Heart left ventricle (tissue), 16 donors: ENCODE data around the gene BLMH. TPM values are rescaled to one million over a fixed set of nuclear protein-coding genes. Genes with fewer than 3 reads are reported as not detected.

ENCODE experiments used
- ATAC-seq, 4 donors: fragments of 200-7000 bp; cut with Tn5 transposase; one replicate each; pipeline ENCODE4 v1.9.1; 2020 to 2022; ENCODE audit warnings: moderate library complexity in 4 of 4, mild to moderate bottlenecking in 3 of 4, moderate number of reproducible peaks in 1 of 4
- DNase-seq, 5 donors: peaks; one replicate each; pipeline ENCODE4 v3.0.0-alpha.2; 2020
- H3K27ac ChIP-seq, 12 donors: fragments of 200-600 bp; sonication (generic) in 4 of 12; one replicate each; pipeline versions ENCODE4 v1.5.0 to v1.8.0; 2016 to 2022; ENCODE audit warnings: mild to moderate bottlenecking in 2 of 12
- H3K27me3 ChIP-seq, 9 donors: fragments of 200-600 bp; sonication (generic) in 2 of 9; one replicate each; pipeline versions ENCODE4 v1.5.1 to v1.8.0; 2016 to 2022; ENCODE audit warnings: mild to moderate bottlenecking in 3 of 9
- H3K36me3 ChIP-seq, 9 donors: fragments of 200-600 bp; sonication (generic) in 2 of 9; one replicate each; pipeline versions ENCODE4 v1.5.0 to v1.8.0; 2018 to 2022; ENCODE audit warnings: mild to moderate bottlenecking in 2 of 9
- H3K4me1 ChIP-seq, 12 donors: fragments of 200-600 bp; sonication (generic) in 4 of 12; one replicate each; pipeline versions ENCODE4 v1.5.0 to v1.8.0; 2016 to 2022; ENCODE audit warnings: mild to moderate bottlenecking in 3 of 12
- H3K4me3 ChIP-seq, 12 donors: fragments of 200-600 bp; sonication (generic) in 4 of 12; one replicate each; pipeline versions ENCODE4 v1.5.0 to v1.8.0; 2017 to 2022; ENCODE audit warnings: mild to moderate bottlenecking in 9 of 12, moderate library complexity in 4 of 12
- H3K9me3 ChIP-seq, 12 donors: fragments of 200-600 bp; sonication (generic) in 4 of 12; one replicate each; pipeline versions ENCODE4 v1.5.0 to v1.8.0; 2016 to 2022; ENCODE audit warnings: mild to moderate bottlenecking in 1 of 12
- POLR2A ChIP-seq, 2 donors: fragments of 450-650 bp; IDR thresholded peaks; one replicate each; pipeline ENCODE4 v1.6.1; 2017; ENCODE audit warnings: antibody characterized with exemption in 2 of 2, mild to moderate bottlenecking in 2 of 2, moderate library complexity in 2 of 2
- whole genome bisulfite sequencing, 4 donors: extraction: QIAGEN DNeasy Blood & Tissue Kit in 2 of 4; methylation state at CpG; one replicate each; pipeline versions ENCODE4 v1.1.5 to v1.1.7; 2013 to 2018; 5-methylcytosine and 5-hydroxymethylcytosine counted together
- intact Hi-C, 10 donors: fragments of 100-400 bp; cut with DNase I; formaldehyde crosslinking; loops; one replicate each; pipeline versions ENCODE4 v1.11.1 to v1.14.2; 2022
- long read RNA-seq, 3 donors: library from polyadenylated mRNA; unstranded; transcript quantifications; one replicate each; pipeline ENCODE4 v2.0.0, GENCODE V29; 2020 to 2021
- polyA plus RNA-seq, 2 donors: library from polyadenylated mRNA; stranded (reverse); fragments of 200-250 nt; gene quantifications; one replicate each; pipeline ENCODE4 v1.2.3, GENCODE V29; 2013
- total RNA-seq, 9 donors: library from RNA; depleted of rRNA in 2 of 9; stranded (reverse); fragments of >200 nt in 2 of 9; fragmentation: NEBNext Ultra II Directional in 3 of 9; extraction: Animal tissue kit (Norgen Biotek cat#: 25700) in 3 of 9; gene quantifications; one replicate each; pipeline versions ENCODE4 v1.1.0 to v1.2.4, GENCODE V29; 2016 to 2023
- TF ChIP-seq, protein P1 (sequence below), 12 donors: fragments of 200-600 bp; sonication (generic) in 4 of 12; IDR thresholded peaks; one replicate each; pipeline versions ENCODE4 v1.5.0 to v1.8.0; 2018 to 2022; ENCODE audit warnings: antibody characterized with exemption in 12 of 12, mild to moderate bottlenecking in 5 of 12
- donor health status: ischemic (EF 13 %, LVEDD 7.1; RV severe dilation, severe dysfunction).
- donor health status: healthy with polysubstance abuse.
- donor health status: DM: no; HTN: yes; CAD: no.
- donor health status: DM: no; HTN: no; CAD: no.
- donor health status: ischemic (EF 25% LVEDD 6.9; RV normal size, moderate dysfunction).
- donor health status: ischemic (EF 25% LVEDD 5.7; RV mildly dilated, moderate dysfunction).
- donor health status: healthy.
- donor health status: DM: yes; HTN: yes; CAD: no.
- donor health status: ischemic (EF 35%, LVEDD 5.7; RV mildly dilated, moderate dysfunction).
- donor health status: nonischemic (EF 11% LVEDD 7.7; RV severe dilation, severe dysfunction).
- donor health status: DM: yes; HTN: yes; CAD: no.
- donor health status: PGD.
- donor health status: ischemic (EF 29% LVEDD 5.4; RV normal size, mild dysfunction).
- donor health status: nonischemic (EF 23%, LVEDD 6.1; RV moderate dilation, normal function).

BLMH gene
- total RNA-seq (10 to 100 TPM; 11.1 to 26.2 (median 15.4) TPM), polyA plus RNA-seq (10 to 100 TPM in 1 of 2 donors, 1 to 10 TPM in 1; 5.3 to 22.1 TPM)
- long read RNA-seq, donor 1, transcript BLMH-201 (12 exons, 2,365 nt), result major isoform, 30 of 38 reads
- long read RNA-seq, donor 1, partial matches to known transcripts, result 2 of 38 reads
- long read RNA-seq, donor 1, other reads (novel, unspliced or antisense), result 3 of 38 reads
- long read RNA-seq, donor 2, transcript BLMH-201 (12 exons, 2,365 nt), result major isoform, 112 of 132 reads
- long read RNA-seq, donor 2, partial matches to known transcripts, result 10 of 132 reads
- long read RNA-seq, donor 2, other reads (novel, unspliced or antisense), result 9 of 132 reads
- long read RNA-seq, donor 3, transcript BLMH-201 (12 exons, 2,365 nt), result major isoform, 34 of 39 reads
- long read RNA-seq, donor 3, partial matches to known transcripts, result 1 of 39 reads
- long read RNA-seq, donor 3, other reads (novel, unspliced or antisense), result 1 of 39 reads

- no peaks in the 10 kb centered on the region for H3K27me3 ChIP-seq
- peak within 1 kb of the TSS in 11 of 12 donors; percentile 56 to 85 (median 79) for H3K27ac ChIP-seq
- H3K36me3 ChIP-seq, result peaks cover 0 to 34% (median 22%) of the 10 kb centered on the region in 9 donors
- peak within 1 kb of the TSS; percentile 72 to 99 (median 90) for H3K4me3 ChIP-seq
- H3K4me1 ChIP-seq, result peaks cover 0 to 23% (median 10%) of the 10 kb centered on the region in 12 donors
- intact Hi-C loops, result no loop called here
- ATAC-seq (peak; percentile 86 to 99 (median 96)), DNase-seq (peak; percentile 87 to 91 (median 89))
- TF ChIP-seq, protein P1, sequence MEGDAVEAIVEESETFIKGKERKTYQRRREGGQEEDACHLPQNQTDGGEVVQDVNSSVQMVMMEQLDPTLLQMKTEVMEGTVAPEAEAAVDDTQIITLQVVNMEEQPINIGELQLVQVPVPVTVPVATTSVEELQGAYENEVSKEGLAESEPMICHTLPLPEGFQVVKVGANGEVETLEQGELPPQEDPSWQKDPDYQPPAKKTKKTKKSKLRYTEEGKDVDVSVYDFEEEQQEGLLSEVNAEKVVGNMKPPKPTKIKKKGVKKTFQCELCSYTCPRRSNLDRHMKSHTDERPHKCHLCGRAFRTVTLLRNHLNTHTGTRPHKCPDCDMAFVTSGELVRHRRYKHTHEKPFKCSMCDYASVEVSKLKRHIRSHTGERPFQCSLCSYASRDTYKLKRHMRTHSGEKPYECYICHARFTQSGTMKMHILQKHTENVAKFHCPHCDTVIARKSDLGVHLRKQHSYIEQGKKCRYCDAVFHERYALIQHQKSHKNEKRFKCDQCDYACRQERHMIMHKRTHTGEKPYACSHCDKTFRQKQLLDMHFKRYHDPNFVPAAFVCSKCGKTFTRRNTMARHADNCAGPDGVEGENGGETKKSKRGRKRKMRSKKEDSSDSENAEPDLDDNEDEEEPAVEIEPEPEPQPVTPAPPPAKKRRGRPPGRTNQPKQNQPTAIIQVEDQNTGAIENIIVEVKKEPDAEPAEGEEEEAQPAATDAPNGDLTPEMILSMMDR (IDR thresholded peaks at IDR 0.05), result no peak
- TF ChIP-seq POLR2A (IDR thresholded peaks at IDR 0.05), result peak in 1 of 2 donors; percentile 81
- WGBS, 4 donors, result 0 to 1% (median 0%) methylated on average over 3 to 89 of the region's 89 CpGs
- H3K9me3 ChIP-seq, result no peaks in the 10 kb centered on the region
Observed at GRCh38 chr17:30291543-30292285, at the start of gene BLMH. Gene BLMH, minus strand, starts transcription at chr17:30291944. Its CDS starts 125 bp downstream, at chr17:30291819.

DNA sequence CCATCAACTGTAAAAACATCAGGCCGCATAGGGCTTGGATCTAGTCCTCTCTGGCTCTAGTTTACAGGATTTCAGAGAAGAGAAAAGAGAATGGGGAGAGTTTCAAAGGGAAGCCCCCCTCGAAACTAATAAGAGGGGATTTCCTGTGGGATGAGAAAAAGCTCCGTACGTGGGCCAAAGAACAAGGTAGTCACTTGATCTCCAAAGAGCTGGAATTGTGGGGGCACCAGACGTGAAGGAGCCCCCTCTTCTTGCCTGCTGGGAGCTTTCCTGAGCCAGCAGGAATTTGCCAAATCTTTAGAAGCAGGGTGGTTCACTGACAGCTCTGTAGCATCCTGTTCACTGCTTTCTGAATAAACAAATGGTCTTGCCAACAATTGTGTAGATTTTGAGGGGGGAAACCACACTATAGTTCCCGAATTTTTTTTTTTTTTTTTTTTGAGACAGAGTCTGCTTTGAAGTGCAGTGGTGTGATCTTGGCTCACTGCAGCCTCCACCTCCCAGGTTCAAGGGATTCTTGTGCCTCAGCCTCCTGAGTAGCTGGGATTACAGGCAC, 49.1 kb upstream of the BLMH start:
- intact Hi-C loops, result loop anchor here in 8 of 10 donors (1.0 to 10.0 kb wide), 9 partner anchors 36 to 224 kb away; partner anchors contain the start of genes GOSR1 (in 4 of the 8), CPD (in 3 of the 8) and NSRP1 (in 1 of the 8)
- Histone ChIP-seq H3K27ac (peak overlapping the region; percentile 61 to 87 (median 72)), H3K27me3 (no peaks in the 10 kb centered on the region), H3K4me3 (peak overlapping the region in 1 of 12 donors; percentile 12), H3K9me3 (no peaks in the 10 kb centered on the region), H3K36me3 (no peaks in the 10 kb centered on the region), H3K4me1 (peaks cover 0 to 53% (median 29%) of the 10 kb centered on the region in 12 donors)
- DNase-seq (peak in 1 of 5 donors; percentile 10), ATAC-seq (peak in 3 of 4 donors; percentile 30 to 62 (median 39))
- TF ChIP-seq POLR2A (IDR thresholded peaks at IDR 0.05), result no peak
- TF ChIP-seq, protein P1 (IDR thresholded peaks at IDR 0.05), result no peak
- WGBS, 4 donors, result 37 to 52% (median 43%) methylated on average over 6 of the region's 6 CpGs

DNA sequence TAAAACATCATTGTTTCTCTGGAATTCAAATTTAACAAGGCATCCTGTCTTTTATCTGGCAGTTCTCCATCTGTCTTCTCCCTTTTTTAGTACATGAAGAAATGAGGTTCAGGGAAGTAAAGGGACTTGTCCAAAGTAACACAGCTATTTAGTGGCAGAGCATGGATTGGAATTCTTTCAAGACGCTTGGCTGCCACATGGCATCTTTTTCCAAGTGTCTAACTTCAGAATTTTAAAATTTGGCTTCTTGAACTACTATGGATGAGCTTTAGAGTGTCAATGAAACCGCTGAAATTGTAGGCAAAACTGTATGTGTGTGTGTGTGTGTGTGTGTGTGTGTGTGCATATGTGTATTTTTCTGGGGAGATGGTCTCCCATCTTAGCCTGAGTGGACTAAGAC, 47.3 kb upstream of the BLMH start:
- TF ChIP-seq, protein P1 (IDR thresholded peaks at IDR 0.05), result no peak
- no peak for TF ChIP-seq POLR2A (IDR thresholded peaks at IDR 0.05)
- 84 to 94% (median 88%) methylated on average over 2 of the region's 2 CpGs for WGBS, 4 donors
- DNase-seq (no peak), ATAC-seq (no peak)
- intact Hi-C loops, result loop anchor here in 4 of 10 donors (5.0 to 10.0 kb wide), 5 partner anchors 96 to 237 kb away; no protein-coding TSS in a partner anchor
- H3K9me3 ChIP-seq, result no peaks in the 10 kb centered on the region
- no peak overlapping the region for H3K4me3 ChIP-seq
- no peaks in the 10 kb centered on the region for H3K36me3 ChIP-seq
- no peak overlapping the region for H3K27ac ChIP-seq
- no peaks in the 10 kb centered on the region for H3K27me3 ChIP-seq
- peaks cover 0 to 37% (median 12%) of the 10 kb centered on the region in 12 donors for H3K4me1 ChIP-seq
